Peyer's patch (tissue), 4 donors: Measurements from ENCODE around the gene P2RX3. TPM values are rescaled to one million over a fixed set of nuclear protein-coding genes. Genes with fewer than 3 reads are reported as not detected.

Experiments used
- DNase-seq, 3 donors: peaks; one replicate each; pipeline ENCODE4 v3.0.0-alpha.2; 2017 to 2019
- H3K27ac ChIP-seq, 4 donors: fragments of 200-600 bp; sonication (generic); one replicate each; pipeline ENCODE4 v1.5.1; 2016 to 2019
- H3K27me3 ChIP-seq, 2 donors: fragments of 200-600 bp; sonication (generic); one replicate each; pipeline ENCODE4 v1.5.1; 2019
- H3K36me3 ChIP-seq, 3 donors: fragments of 200-600 bp; sonication (generic); one replicate each; pipeline ENCODE4 v1.5.1; 2016 to 2019
- H3K4me1 ChIP-seq, 4 donors: fragments of 200-600 bp; sonication (generic); one replicate each; pipeline ENCODE4 v1.5.1; 2016 to 2019
- H3K4me3 ChIP-seq, 4 donors: fragments of 200-600 bp; sonication (generic); 1 replicate in 3 of 4; 2 replicates in 1 of 4; pipeline ENCODE4 v1.5.1; 2016 to 2019; ENCODE audit warnings: mild to moderate bottlenecking in 1 of 4
- H3K9me3 ChIP-seq, 4 donors: fragments of 200-600 bp; sonication (generic); one replicate each; pipeline ENCODE4 v1.5.1; 2016 to 2019; ENCODE audit warnings: mild to moderate bottlenecking in 1 of 4
- POLR2A ChIP-seq, 2 donors: fragments of 450-650 bp; IDR thresholded peaks; one replicate each; pipeline ENCODE4 v1.5.1; 2017; ENCODE audit warnings: antibody characterized with exemption in 2 of 2, mild to moderate bottlenecking in 2 of 2, moderate library complexity in 2 of 2
- total RNA-seq, 4 donors: library from RNA; depleted of rRNA; stranded (reverse); fragments of >200 nt; gene quantifications; one replicate each; pipeline ENCODE4 v1.1.0, GENCODE V29; 2016
- TF ChIP-seq, protein P1 (sequence below), 6 experiments: fragments of 450-650 bp in 4 of 6; fragments of 200-600 bp in 2 of 6; sonication (generic) in 1 of 6; IDR thresholded peaks; one replicate each; pipeline ENCODE4 v1.5.1; 2017 to 2019; ENCODE audit warnings: antibody characterized with exemption in 6 of 6, mild to moderate bottlenecking in 3 of 6, moderate library complexity in 1 of 6

P2RX3 gene
- total RNA-seq, 4 donors from 2014 or later = 0.80 TPM; not detected in 3

DNA sequence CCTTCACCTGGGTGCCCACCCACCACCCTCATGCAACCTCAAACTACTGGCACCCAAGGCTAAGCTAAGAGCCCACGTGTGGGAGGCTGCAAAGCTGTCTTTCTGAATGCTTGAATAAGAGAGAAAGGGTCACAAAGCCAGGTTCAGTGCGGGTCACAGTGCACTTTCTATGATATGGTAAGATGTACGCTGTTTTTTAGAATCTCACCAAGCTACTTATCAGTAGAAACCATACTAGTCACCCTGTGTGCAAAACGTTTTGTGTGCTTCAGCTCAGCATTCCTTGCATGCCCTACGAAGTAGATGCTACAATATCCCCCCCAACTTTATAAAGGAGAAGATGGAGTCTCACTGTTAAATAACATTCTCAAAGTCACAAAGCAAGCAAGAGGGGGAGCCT lies 14.9 kb downstream of the P2RX3 start:
- H3K36me3 ChIP-seq = no peaks in the 10 kb centered on the region
- no peak for DNase-seq
- no peaks in the 10 kb centered on the region for H3K9me3 ChIP-seq
- H3K4me3 ChIP-seq = no peak overlapping the region
- TF ChIP-seq POLR2A (IDR thresholded peaks at IDR 0.05) = no peak
- TF ChIP-seq, protein P1, sequence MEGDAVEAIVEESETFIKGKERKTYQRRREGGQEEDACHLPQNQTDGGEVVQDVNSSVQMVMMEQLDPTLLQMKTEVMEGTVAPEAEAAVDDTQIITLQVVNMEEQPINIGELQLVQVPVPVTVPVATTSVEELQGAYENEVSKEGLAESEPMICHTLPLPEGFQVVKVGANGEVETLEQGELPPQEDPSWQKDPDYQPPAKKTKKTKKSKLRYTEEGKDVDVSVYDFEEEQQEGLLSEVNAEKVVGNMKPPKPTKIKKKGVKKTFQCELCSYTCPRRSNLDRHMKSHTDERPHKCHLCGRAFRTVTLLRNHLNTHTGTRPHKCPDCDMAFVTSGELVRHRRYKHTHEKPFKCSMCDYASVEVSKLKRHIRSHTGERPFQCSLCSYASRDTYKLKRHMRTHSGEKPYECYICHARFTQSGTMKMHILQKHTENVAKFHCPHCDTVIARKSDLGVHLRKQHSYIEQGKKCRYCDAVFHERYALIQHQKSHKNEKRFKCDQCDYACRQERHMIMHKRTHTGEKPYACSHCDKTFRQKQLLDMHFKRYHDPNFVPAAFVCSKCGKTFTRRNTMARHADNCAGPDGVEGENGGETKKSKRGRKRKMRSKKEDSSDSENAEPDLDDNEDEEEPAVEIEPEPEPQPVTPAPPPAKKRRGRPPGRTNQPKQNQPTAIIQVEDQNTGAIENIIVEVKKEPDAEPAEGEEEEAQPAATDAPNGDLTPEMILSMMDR (IDR thresholded peaks at IDR 0.05) = no peak
- no peaks in the 10 kb centered on the region for H3K27me3 ChIP-seq
- H3K27ac ChIP-seq = no peak overlapping the region
- peaks cover 0 to 6% (median 0%) of the 10 kb centered on the region in 4 donors for H3K4me1 ChIP-seq

- H3K27ac ChIP-seq = no peak overlapping the region
- H3K9me3 ChIP-seq = no peaks in the 10 kb centered on the region
- peaks cover 0 to 9% (median 0%) of the 10 kb centered on the region in 4 donors for H3K4me1 ChIP-seq
- no peaks in the 10 kb centered on the region for H3K36me3 ChIP-seq
- H3K27me3 ChIP-seq = no peaks in the 10 kb centered on the region
- TF ChIP-seq POLR2A (IDR thresholded peaks at IDR 0.05) = no peak
- TF ChIP-seq, protein P1 (IDR thresholded peaks at IDR 0.05) = no peak
- no peak for DNase-seq
- H3K4me3 ChIP-seq = no peak overlapping the region
Observed at GRCh38 chr11:57353446-57353845, 15.3 kb downstream of the P2RX3 start.

- no peaks in the 10 kb centered on the region for H3K36me3 ChIP-seq
- H3K9me3 ChIP-seq = no peaks in the 10 kb centered on the region
- H3K27me3 ChIP-seq = no peaks in the 10 kb centered on the region
- no peak overlapping the region for H3K27ac ChIP-seq
- peaks cover 0 to 9% (median 0%) of the 10 kb centered on the region in 4 donors for H3K4me1 ChIP-seq
- no peak for DNase-seq
- no peak overlapping the region for H3K4me3 ChIP-seq
- no peak for TF ChIP-seq POLR2A (IDR thresholded peaks at IDR 0.05)
- TF ChIP-seq, protein P1 (IDR thresholded peaks at IDR 0.05) = no peak
Observed at GRCh38 chr11:57353852-57354251, 15.7 kb downstream of the P2RX3 start.

- Histone ChIP-seq H3K36me3 (no peaks in the 10 kb centered on the region), H3K4me3 (no peak overlapping the region), H3K27ac (no peak overlapping the region), H3K9me3 (no peaks in the 10 kb centered on the region), H3K4me1 (peaks cover 0 to 8% (median 0%) of the 10 kb centered on the region in 4 donors), H3K27me3 (no peaks in the 10 kb centered on the region)
- TF ChIP-seq, protein P1 (IDR thresholded peaks at IDR 0.05) = no peak
- TF ChIP-seq POLR2A (IDR thresholded peaks at IDR 0.05) = no peak
- peak in 1 of 3 donors; percentile 31 for DNase-seq
Observed at GRCh38 chr11:57354699-57355098, 16.5 kb downstream of the P2RX3 start.

GRCh38 chr11:57356268-57356667 lies 18.1 kb downstream of the P2RX3 start:
- H3K27ac ChIP-seq = no peak overlapping the region
- no peaks in the 10 kb centered on the region for H3K27me3 ChIP-seq
- no peaks in the 10 kb centered on the region for H3K9me3 ChIP-seq
- no peak for DNase-seq
- H3K4me1 ChIP-seq = peaks cover 0 to 5% (median 0%) of the 10 kb centered on the region in 4 donors
- H3K36me3 ChIP-seq = no peaks in the 10 kb centered on the region
- no peak for TF ChIP-seq POLR2A (IDR thresholded peaks at IDR 0.05)
- TF ChIP-seq, protein P1 (IDR thresholded peaks at IDR 0.05) = no peak
- no peak overlapping the region for H3K4me3 ChIP-seq

GRCh38 chr11:57357310-57357709 lies 19.2 kb downstream of the P2RX3 start:
- H3K9me3 ChIP-seq = no peaks in the 10 kb centered on the region
- TF ChIP-seq, protein P1 (IDR thresholded peaks at IDR 0.05) = no peak
- TF ChIP-seq POLR2A (IDR thresholded peaks at IDR 0.05) = no peak
- peaks cover 0 to 5% (median 0%) of the 10 kb centered on the region in 4 donors for H3K4me1 ChIP-seq
- no peaks in the 10 kb centered on the region for H3K27me3 ChIP-seq
- H3K4me3 ChIP-seq = no peak overlapping the region
- DNase-seq = no peak
- peak overlapping the region in 1 of 4 donors; percentile 35 for H3K27ac ChIP-seq
- H3K36me3 ChIP-seq = no peaks in the 10 kb centered on the region
